SK-N-SH (cell line): ENCODE measurements around the gene CNNM1. TPM values are rescaled to one million over a fixed set of nuclear protein-coding genes. Genes with fewer than 3 reads are reported as not detected.

Source experiments
- CTCF ChIA-PET: fragments of 300-600, 350-600 bp; formaldehyde crosslinking; extraction: SDS; loops from one replicate; lab custom pipeline; 2021; lab: Yijun Ruan, JAX
- POLR2A ChIA-PET: fragments of 350-600 bp; sonication (Branson Sonifier 250); formaldehyde crosslinking; extraction: SDS; loops from one replicate; lab custom pipeline; 2020; ENCODE audit warnings: antibody characterized with exemption, inconsistent platforms; lab: Yijun Ruan, JAX
- DNase-seq: peaks from one replicate; pipeline ENCODE4 v3.0.0; 2012
- H2AFZ ChIP-seq: fragments of 200-600 bp; sonication (generic); 2 replicates; pipeline ENCODE4 v1.8.1; 2016; ENCODE audit warnings: antibody characterized with exemption, mild to moderate bottlenecking, low read depth
- H3F3A ChIP-seq: fragments of 200-600 bp; sonication (generic); replicated peaks from 2 replicates; pipeline ENCODE3; 2016; ENCODE audit warnings: antibody characterized with exemption, mild to moderate bottlenecking; ENCODE audit not compliant: insufficient read depth
- H3K27ac ChIP-seq, 2 experiments: fragments of 200-500 bp in 1 of 2; fragments of 200-600 bp in 1 of 2; sonication (Bioruptor generic) in 1 of 2; sonication (generic), shearing (Covaris generic) in 1 of 2; 2 replicates each; pipeline versions ENCODE4 v1.5.1 to v1.6.1; 2014 to 2016; ENCODE audit warnings: low read depth in 2 of 2, inconsistent platforms in 1 of 2, low read length in 1 of 2, mild to moderate bottlenecking in 1 of 2, mixed read lengths in 1 of 2
- H3K27me3 ChIP-seq: fragments of 200-600 bp; sonication (generic), shearing (Covaris generic); 2 replicates; pipeline ENCODE4 v1.6.1; 2016; ENCODE audit warnings: mixed run types; ENCODE audit not compliant: insufficient read depth
- H3K36me3 ChIP-seq, 2 experiments: fragments of 200-500 bp in 1 of 2; fragments of 200-600 bp in 1 of 2; sonication (Bioruptor generic) in 1 of 2; sonication (generic) in 1 of 2; replicated peaks in 1 of 2; 2 replicates each; pipeline versions ENCODE3 to v1.5.1; 2014 to 2016; ENCODE audit warnings: low read length in 1 of 2, mild to moderate bottlenecking in 1 of 2; ENCODE audit not compliant: insufficient read depth in 2 of 2, control insufficient read depth in 1 of 2
- H3K4me1 ChIP-seq, 2 experiments: fragments of 200-500 bp in 1 of 2; fragments of 200-600 bp in 1 of 2; sonication (Bioruptor generic) in 1 of 2; sonication (generic), shearing (Covaris generic) in 1 of 2; 2 replicates each; pipeline versions ENCODE4 v1.5.1 to v1.6.1; 2014 to 2016; ENCODE audit warnings: low read depth in 1 of 2, low read length in 1 of 2, mixed run types in 1 of 2; ENCODE audit not compliant: insufficient read depth in 2 of 2, control insufficient read depth in 1 of 2
- H3K4me2 ChIP-seq: fragments of 200-600 bp; sonication (generic), shearing (Covaris generic); 2 replicates; pipeline ENCODE4 v1.6.1; 2017; ENCODE audit warnings: mixed run types
- H3K4me3 ChIP-seq, 2 experiments: fragments of 200-500 bp in 1 of 2; fragments of 200-600 bp in 1 of 2; sonication (Bioruptor generic) in 1 of 2; sonication (generic), shearing (Covaris generic) in 1 of 2; 2 replicates each; pipeline versions ENCODE4 v1.5.1 to v1.8.1; 2014 to 2016; ENCODE audit warnings: low read depth in 2 of 2, inconsistent platforms in 1 of 2, low read length in 1 of 2, mild to moderate bottlenecking in 1 of 2, mixed read lengths in 1 of 2, moderate library complexity in 1 of 2
- H3K79me2 ChIP-seq: fragments of 200-600 bp; sonication (generic); 2 replicates; pipeline ENCODE4 v1.8.1; 2017; ENCODE audit warnings: mild to moderate bottlenecking; ENCODE audit not compliant: insufficient read depth
- H3K9ac ChIP-seq: fragments of 200-600 bp; sonication (generic); 2 replicates; pipeline ENCODE4 v1.6.1; 2017; ENCODE audit warnings: mixed run types
- H3K9me2 ChIP-seq: fragments of 200-600 bp; sonication (generic); 2 replicates; pipeline ENCODE4 v1.6.1; 2017; ENCODE audit warnings: mixed run types
- H3K9me3 ChIP-seq: fragments of 200-600 bp; sonication (generic); 2 replicates; pipeline ENCODE4 v1.6.1; 2017; ENCODE audit warnings: mixed run types, mild to moderate bottlenecking, moderate library complexity
- H4K20me1 ChIP-seq: fragments of 200-600 bp; sonication (generic); 2 replicates; pipeline ENCODE4 v1.6.1; 2017; ENCODE audit warnings: mild to moderate bottlenecking, mixed run types; ENCODE audit not compliant: insufficient read depth
- CTCF ChIP-seq: fragments of 200-600 bp; sonication (generic); IDR thresholded peaks from 2 replicates; pipeline ENCODE4 v1.6.1; 2017; ENCODE audit warnings: antibody characterized with exemption, mild to moderate bottlenecking, moderate library complexity
- ELF1 ChIP-seq: IDR thresholded peaks from 2 replicates; pipeline ENCODE4 v1.4.0; 2012
- EP300 ChIP-seq, 2 experiments: IDR thresholded peaks; 2 replicates each; pipeline versions ENCODE4 v1.4.0 to v1.6.1; 2012; ENCODE audit warnings: borderline replicate concordance in 1 of 2, low read depth in 1 of 2, low read length in 1 of 2
- EZH2phosphoT487 ChIP-seq: fragments of 200-600 bp; sonication (generic); IDR thresholded peaks from 2 replicates; pipeline ENCODE4 v1.6.1; 2017; ENCODE audit warnings: low read depth, mixed run types, mild to moderate bottlenecking, antibody characterized with exemption, moderate library complexity, borderline replicate concordance
- FOXJ3 ChIP-seq: sonication (generic); formaldehyde crosslinking; IDR thresholded peaks from 2 replicates; pipeline ENCODE4 v1.5.1; 2020; ENCODE audit warnings: mild to moderate bottlenecking, missing genetic modification reagents
- FOXM1 ChIP-seq: IDR thresholded peaks from 2 replicates; pipeline ENCODE4 v1.4.0; 2012; ENCODE audit warnings: low read depth, mild to moderate bottlenecking
- GABPA ChIP-seq: IDR thresholded peaks from 2 replicates; pipeline ENCODE4 v1.4.0; 2012; ENCODE audit warnings: low read depth, mild to moderate bottlenecking
- IRF3 ChIP-seq: fragments of 150-350 bp; IDR thresholded peaks from 2 replicates; pipeline ENCODE4 v1.6.1; 2016; ENCODE audit warnings: mild to moderate bottlenecking, low read depth, low read length
- JUND ChIP-seq: IDR thresholded peaks from 2 replicates; pipeline ENCODE4 v1.4.0; 2012
- MEF2A ChIP-seq: IDR thresholded peaks from 2 replicates; pipeline ENCODE4 v1.4.0; 2012; ENCODE audit warnings: low read depth, borderline replicate concordance
- MXI1 ChIP-seq: IDR thresholded peaks from 2 replicates; pipeline ENCODE4 v1.6.1; 2012; ENCODE audit warnings: mild to moderate bottlenecking, low read depth, low read length, improper control_type of control experiment
- PBX3 ChIP-seq: IDR thresholded peaks from 2 replicates; pipeline ENCODE4; 2012
- REST ChIP-seq: IDR thresholded peaks from 2 replicates; pipeline ENCODE4 v1.6.1; 2012; ENCODE audit warnings: mild to moderate bottlenecking, low read depth, low read length, moderate library complexity
- SMC3 ChIP-seq: IDR thresholded peaks from 2 replicates; pipeline ENCODE4 v1.6.1; 2012; ENCODE audit warnings: low read depth, low read length, improper control_type of control experiment
- TAF1 ChIP-seq: IDR thresholded peaks from 2 replicates; pipeline ENCODE4 v1.6.1; 2012; ENCODE audit warnings: low read depth, mild to moderate bottlenecking, low read length, moderate library complexity, borderline replicate concordance
- TCF12 ChIP-seq: IDR thresholded peaks from 2 replicates; pipeline ENCODE4 v1.4.0; 2012
- TEAD4 ChIP-seq: IDR thresholded peaks from 2 replicates; pipeline ENCODE4 v1.4.0; 2012; ENCODE audit warnings: mild to moderate bottlenecking, borderline replicate concordance; ENCODE audit not compliant: insufficient read depth
- USF1 ChIP-seq: IDR thresholded peaks from 2 replicates; pipeline ENCODE4 v1.4.0; 2012; ENCODE audit warnings: low read depth, borderline replicate concordance
- WGBS: methylation state at CpG from one replicate; pipeline ENCODE4 v1.1.6; 2017; ENCODE audit warnings: low lambda C conversion rate; 5-methylcytosine and 5-hydroxymethylcytosine counted together
- polyA plus RNA-seq, 3 experiments: library from polyadenylated mRNA; depleted of rRNA; stranded (reverse); fragments of >200 nt; gene quantifications; 2 replicates each; pipeline ENCODE4 v1.2.3, GENCODE V29; 2012

The CNNM1 gene
- polyA plus RNA-seq, 1 of the 3 experiments (the other 2 are of a cell fraction) = 0.12 TPM

- POLR2A ChIA-PET = no interaction called here
- WGBS = 54% methylated on average over 5 of the region's 5 CpGs
Measured at GRCh38 chr10:99369126-99369525, 40.0 kb downstream of the CNNM1 start.

More at GRCh38 chr10:99369126-99369525, 40.0 kb downstream of the CNNM1 start:
- Histone ChIP-seq H3F3A (no peaks in the 10 kb centered on the region), H2AFZ (no peak overlapping the region), H3K9me2 (no peaks in the 10 kb centered on the region), H3K27ac (peak overlapping the region in 1 of 2 experiments; percentile 22; a peak in 1 of 4 replicates), H3K4me3 (no peak overlapping the region), H3K4me2 (peak overlapping the region; percentile 56), H3K9ac (no peak overlapping the region), H3K4me1 (peaks cover 0 to 4% of the 10 kb centered on the region in 2 experiments; a peak in 1 of 4 replicates), H3K79me2 (no peaks in the 10 kb centered on the region), H3K27me3 (no peaks in the 10 kb centered on the region), H4K20me1 (no peaks in the 10 kb centered on the region), H3K9me3 (no peaks in the 10 kb centered on the region), H3K36me3 (no peaks in the 10 kb centered on the region)
- CTCF ChIA-PET = interaction anchor here (0.7 to 1.8 kb wide), 3 partner anchors 9 to 122 kb away, joined by 3 to 4 read pairs (median 3); no protein-coding TSS in a partner anchor
- no peak for TF ChIP-seq ELF1
- TF ChIP-seq FOXJ3 = no peak
- no peak for TF ChIP-seq EP300 (IDR thresholded peaks at IDR 0.05; ENCODE audit: borderline replicate concordance in 1 of 2, low read depth in 1 of 2, low read length in 1 of 2)
- TF ChIP-seq REST = no peak
- TF ChIP-seq TEAD4 = no peak
- no peak for TF ChIP-seq EZH2phosphoT487
- TF ChIP-seq GABPA = no peak
- no peak for TF ChIP-seq PBX3
- no peak for TF ChIP-seq MEF2A
- no peak for TF ChIP-seq SMC3
- TF ChIP-seq TCF12 = no peak
- no peak for TF ChIP-seq TAF1
- TF ChIP-seq JUND = no peak
- no peak for TF ChIP-seq USF1
- no peak for TF ChIP-seq IRF3
- no peak for TF ChIP-seq FOXM1
- TF ChIP-seq CTCF = no peak
- no peak for TF ChIP-seq MXI1
- DNase-seq = no peak
